CD4-positive, alpha-beta T cell treated with Interleukin-15 for 1 hour (primary cell): ENCODE measurements around the gene SHROOM4.

Experiments
- DNase-seq: peaks from one replicate; pipeline ENCODE4 v3.0.0-alpha.2; 2020

SHROOM4 gene

GRCh38 chrX:50700921-50701320 is 113.1 kb downstream of the SHROOM4 start:
- DNase-seq = no peak

- DNase-seq = no peak
Observed at GRCh38 chrX:50698944-50699343, 115.0 kb downstream of the SHROOM4 start.

- DNase-seq = no peak
Observed at GRCh38 chrX:50697691-50698090, 116.3 kb downstream of the SHROOM4 start.

- DNase-seq = no peak
Observed at GRCh38 chrX:50691820-50692219, 122.2 kb downstream of the SHROOM4 start.

- DNase-seq = no peak
Observed at GRCh38 chrX:50684871-50685270, 129.1 kb downstream of the SHROOM4 start.

- no peak for DNase-seq
Observed at GRCh38 chrX:50680990-50681389, 133.0 kb downstream of the SHROOM4 start.

GRCh38 chrX:50677789-50678188 is 136.2 kb downstream of the SHROOM4 start:
- DNase-seq = no peak

- no peak for DNase-seq
Observed at GRCh38 chrX:50671661-50672060, 142.3 kb downstream of the SHROOM4 start.

- DNase-seq = no peak
Observed at GRCh38 chrX:50668860-50669259, 145.1 kb downstream of the SHROOM4 start.

- no peak for DNase-seq
Observed at GRCh38 chrX:50648156-50648555, 165.8 kb downstream of the SHROOM4 start.

GRCh38 chrX:50644496-50644895 is 169.5 kb downstream of the SHROOM4 start:
- DNase-seq = no peak

GRCh38 chrX:50643525-50644137 is 170.4 kb downstream of the SHROOM4 start:
- DNase-seq = no peak

- no peak for DNase-seq
Observed at GRCh38 chrX:50638123-50638522, 175.9 kb downstream of the SHROOM4 start.

GRCh38 chrX:50635817-50636365 is 178.1 kb downstream of the SHROOM4 start:
- no peak for DNase-seq

- DNase-seq = no peak
Observed at GRCh38 chrX:50635162-50635561, 178.8 kb downstream of the SHROOM4 start.

GRCh38 chrX:50629774-50630173 is 184.2 kb downstream of the SHROOM4 start:
- no peak for DNase-seq

GRCh38 chrX:50627696-50628095 is 186.3 kb downstream of the SHROOM4 start:
- no peak for DNase-seq

- no peak for DNase-seq
Observed at GRCh38 chrX:50626432-50626831, 187.6 kb downstream of the SHROOM4 start.

GRCh38 chrX:50622751-50623150 is 191.2 kb downstream of the SHROOM4 start:
- DNase-seq = no peak

- DNase-seq = no peak
Observed at GRCh38 chrX:50618788-50619558, 195.0 kb downstream of the SHROOM4 start.

GRCh38 chrX:50617183-50617582 is 196.8 kb downstream of the SHROOM4 start:
- DNase-seq = no peak

- DNase-seq = no peak
Observed at GRCh38 chrX:50615570-50616158, 198.3 kb downstream of the SHROOM4 start.

GRCh38 chrX:50614460-50614859 is 199.5 kb downstream of the SHROOM4 start:
- no peak for DNase-seq

GRCh38 chrX:50613846-50614245 is 200.1 kb downstream of the SHROOM4 start:
- no peak for DNase-seq
